GM21619 (cell line): ENCODE measurements around the gene CCDC9.
A peak's percentile ranks its signal among the peaks of the same experiment; 100 is the strongest.

Experiments
- ATAC-seq: cut with Tn5 transposase; IDR thresholded peaks from one replicate; pipeline ENCODE4 v1.9.1; 2021; ENCODE audit not compliant: unreplicated experiment

The CCDC9 gene

GRCh38 chr19:47255879-47256692, at the start of gene CCDC9:
TSS of gene CCDC9 (plus strand) at chr19:47256525. CDS start at chr19:47258401, 1,876 bp downstream.
- peak; percentile 49 for ATAC-seq

GRCh38 chr19:47209319-47210179, 46.8 kb upstream of the CCDC9 start:
- ATAC-seq, result no peak

- ATAC-seq, result no peak
Measured at GRCh38 chr19:47210180-47210490, 46.2 kb upstream of the CCDC9 start.

GRCh38 chr19:47210689-47211316, 45.5 kb upstream of the CCDC9 start:
- ATAC-seq, result no peak

- no peak for ATAC-seq
Measured at GRCh38 chr19:47215581-47215980, 40.7 kb upstream of the CCDC9 start.

- ATAC-seq, result no peak
Measured at GRCh38 chr19:47221080-47221841, 35.1 kb upstream of the CCDC9 start.

GRCh38 chr19:47221890-47222289, 34.4 kb upstream of the CCDC9 start:
- ATAC-seq, result no peak

GRCh38 chr19:47225746-47226425, 30.4 kb upstream of the CCDC9 start:
- peak; percentile 30 for ATAC-seq

GRCh38 chr19:47226426-47227351, 29.6 kb upstream of the CCDC9 start:
- peak; percentile 23 for ATAC-seq

- ATAC-seq, result no peak
Measured at GRCh38 chr19:47227352-47228167, 28.8 kb upstream of the CCDC9 start.

- ATAC-seq, result no peak
Measured at GRCh38 chr19:47228168-47228936, 28.0 kb upstream of the CCDC9 start.

- no peak for ATAC-seq
Measured at GRCh38 chr19:47228937-47229675, 27.2 kb upstream of the CCDC9 start.

GRCh38 chr19:47229676-47230053, 26.7 kb upstream of the CCDC9 start:
- no peak for ATAC-seq

- ATAC-seq, result no peak
Measured at GRCh38 chr19:47230054-47230920, 26.0 kb upstream of the CCDC9 start.

- ATAC-seq, result no peak
Measured at GRCh38 chr19:47230921-47231214, 25.5 kb upstream of the CCDC9 start, which contains the start of gene BBC3. TSS of gene BBC3 (minus strand) at chr19:47231199. CDS start at chr19:47228431, 2,768 bp downstream.
